Measurements from ENCODE around the gene LAMA3.
"Not testable (repeated sequence)": the region's sequence is repeated elsewhere in the genome, so short reads cannot be mapped to it uniquely, and the experiment has no call there.

LAMA3 gene

DNA sequence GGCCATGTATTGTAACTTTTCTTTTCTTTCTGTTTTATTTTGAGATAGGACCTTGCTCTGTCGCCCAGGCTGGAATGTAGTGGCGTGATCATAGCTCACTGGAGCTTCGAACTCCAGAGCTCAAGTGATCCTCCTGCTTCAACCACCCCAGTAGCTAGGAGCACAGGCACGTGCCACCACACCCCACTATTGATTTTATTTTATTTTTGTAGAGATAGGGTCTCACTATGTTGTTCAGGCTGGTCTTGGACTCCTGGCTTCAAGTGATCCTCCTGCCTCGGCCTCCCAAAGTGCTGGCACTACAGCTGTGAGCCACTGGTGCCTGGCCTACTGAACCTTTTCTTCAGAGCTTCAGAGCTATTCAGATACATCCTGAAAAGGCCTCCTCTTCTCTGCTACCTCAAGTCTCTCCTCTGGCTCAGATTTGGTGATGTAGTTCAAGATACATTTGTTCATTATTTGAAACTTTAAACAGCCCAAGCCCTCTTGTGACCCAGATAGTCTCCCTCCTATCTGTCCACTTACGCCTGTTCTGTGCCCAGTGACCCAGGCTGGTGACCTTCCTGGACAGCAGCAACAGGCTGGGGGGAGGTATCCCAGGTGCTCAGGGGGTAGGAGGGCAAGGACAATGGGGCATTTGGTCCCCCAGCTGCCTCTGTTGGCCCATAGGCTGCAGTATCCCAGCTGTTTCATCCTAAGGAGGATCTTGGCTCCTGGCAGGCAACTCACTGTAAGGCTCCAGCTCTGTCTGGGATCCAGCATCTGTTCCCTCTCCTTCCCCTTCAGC is 38.6 kb downstream of the LAMA3 start:
- DNase-seq (ENCODE audit: low spot score), result no peak

DNA sequence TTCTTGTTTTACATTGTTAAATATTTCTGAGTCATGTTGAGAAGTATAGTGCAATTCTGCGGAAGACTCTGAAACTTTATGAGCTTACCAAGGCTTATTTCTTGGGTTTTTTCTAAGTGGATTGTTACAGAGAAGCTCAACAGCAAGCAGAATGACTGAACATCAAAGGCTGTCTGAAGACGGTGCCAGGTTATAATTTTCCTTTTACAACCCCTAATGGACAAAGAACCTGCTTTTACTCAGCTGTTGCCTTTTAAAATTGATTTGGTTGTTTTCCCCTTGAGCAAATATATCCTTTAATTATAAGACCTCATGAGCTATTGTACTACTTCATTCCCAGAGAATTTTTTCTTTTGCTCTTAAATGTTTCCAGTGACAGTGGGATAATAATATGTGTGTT is 41.6 kb downstream of the LAMA3 start:
- peak; percentile 42 for DNase-seq (ENCODE audit: low spot score)

DNA sequence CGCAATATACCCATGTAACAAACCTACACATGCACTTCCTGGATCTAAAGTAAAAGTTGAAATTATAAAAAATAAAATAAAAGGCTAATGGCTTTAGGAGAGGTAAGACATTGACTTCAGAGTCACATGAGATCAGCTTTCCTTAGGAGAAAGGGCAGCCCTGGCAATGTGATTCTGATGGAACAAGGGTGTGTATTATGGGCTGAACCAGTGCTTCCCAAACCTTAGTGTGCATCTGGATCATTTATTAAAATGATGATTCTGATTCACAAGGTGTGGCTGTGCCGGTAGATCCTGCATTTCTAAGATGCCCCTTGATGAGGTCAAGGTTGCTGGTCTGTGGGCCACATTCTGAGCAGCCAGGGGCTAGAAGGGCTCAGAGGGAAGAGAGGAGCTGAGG is 42.6 kb downstream of the LAMA3 start:
- DNase-seq (ENCODE audit: low spot score), result no peak

DNA sequence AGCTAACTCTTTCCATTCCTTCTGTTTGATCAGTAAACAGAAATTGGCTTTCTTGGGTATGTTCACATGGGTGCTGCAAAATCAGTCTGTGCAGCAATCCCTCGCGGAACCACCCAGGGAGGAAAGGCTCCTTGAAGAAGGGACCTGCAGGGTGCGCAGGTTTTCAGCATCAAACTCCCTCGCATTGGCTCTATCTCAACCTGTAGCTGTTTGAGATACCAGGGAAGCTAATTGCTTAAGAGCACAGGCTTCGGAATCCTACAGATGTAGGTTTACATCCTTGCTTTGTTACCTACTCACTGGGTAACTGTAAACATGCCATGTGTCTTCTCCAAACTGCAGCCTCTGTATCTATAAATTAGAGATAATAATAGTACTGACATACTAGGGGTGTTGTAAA is 43.2 kb downstream of the LAMA3 start:
- DNase-seq (ENCODE audit: low spot score), result no peak

DNA sequence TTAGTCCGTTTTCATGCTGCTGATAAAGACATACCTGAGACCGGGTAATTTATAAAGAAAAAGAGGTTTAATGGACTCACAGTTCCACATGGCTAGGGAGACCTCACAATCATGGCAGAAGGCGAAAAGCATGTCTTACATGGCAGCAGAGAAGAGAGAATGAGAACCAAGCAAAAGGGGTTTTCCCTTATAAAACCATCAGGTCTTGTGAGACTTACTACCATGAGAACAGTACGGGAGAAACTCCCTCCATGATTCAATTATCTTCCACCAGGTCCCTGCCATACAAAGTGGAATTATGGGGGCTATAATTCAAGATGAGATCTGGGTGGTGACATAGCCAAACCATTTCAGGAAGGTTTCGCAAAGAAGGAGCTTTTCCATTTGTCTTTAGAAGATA is 44.0 kb downstream of the LAMA3 start:
- DNase-seq (ENCODE audit: low spot score), result not testable (repeated sequence)

DNA sequence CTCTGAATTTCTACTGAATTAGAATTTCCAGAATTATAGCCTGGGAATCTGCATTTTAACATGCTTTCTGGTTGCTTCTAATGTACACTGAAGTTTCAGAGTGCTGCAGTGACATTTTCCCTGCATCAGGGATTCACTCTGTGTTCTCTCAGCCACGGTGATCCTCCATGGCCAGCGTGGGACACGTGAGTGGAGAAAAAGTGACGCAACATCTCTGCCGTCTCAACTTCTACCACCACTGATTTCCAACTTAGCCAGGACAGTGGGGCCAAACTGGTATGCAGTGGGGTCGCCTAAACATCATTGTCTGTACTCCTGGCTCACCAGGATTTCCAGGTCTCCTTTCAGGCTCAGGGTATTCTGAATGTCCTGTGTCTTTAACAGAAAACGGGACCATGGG is 44.6 kb downstream of the LAMA3 start:
- DNase-seq (ENCODE audit: low spot score), result no peak

DNA sequence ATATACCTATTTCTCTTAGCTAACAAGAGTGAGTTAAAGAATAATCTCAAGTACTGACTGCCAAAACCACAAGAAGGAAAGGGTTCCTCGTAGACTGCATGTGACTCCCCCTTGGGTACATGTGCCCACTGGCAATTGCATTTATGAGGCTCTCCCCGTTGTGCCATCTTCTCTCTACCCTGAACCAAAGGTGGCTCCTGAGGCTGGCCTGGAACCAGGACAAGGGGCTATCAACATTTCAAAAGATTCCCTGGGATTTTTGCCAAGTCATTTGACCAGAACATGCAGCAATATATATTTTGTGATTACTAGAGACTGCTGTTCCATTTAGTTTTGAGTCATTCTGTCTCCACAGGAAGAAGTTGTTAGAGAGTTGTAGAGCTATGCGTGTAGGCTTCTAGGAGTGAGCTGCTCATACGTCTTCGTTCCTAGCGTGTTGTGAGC is 45.8 kb downstream of the LAMA3 start:
- peak; percentile 51 for DNase-seq (ENCODE audit: low spot score)

DNA sequence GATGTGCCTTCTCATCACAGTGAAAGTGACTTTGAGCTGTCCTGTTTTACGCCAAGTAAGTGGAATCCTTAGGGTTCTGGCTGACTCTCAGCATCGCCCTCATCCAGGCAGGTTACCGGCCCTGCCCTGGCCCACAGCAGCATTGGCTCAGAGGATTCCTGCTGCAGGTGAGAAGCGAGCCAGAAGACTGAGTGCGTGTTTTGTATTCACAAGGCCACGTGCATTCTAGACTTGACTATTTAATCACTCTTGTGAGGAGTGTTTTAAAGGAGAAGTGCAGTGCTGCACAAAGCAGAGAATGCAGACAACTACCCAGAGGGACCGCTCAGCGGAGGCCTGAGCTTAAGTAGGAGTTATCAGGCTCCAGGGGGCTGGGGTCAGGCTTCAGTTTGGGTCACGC is 48.3 kb downstream of the LAMA3 start:
- DNase-seq (ENCODE audit: low spot score), result no peak

DNA sequence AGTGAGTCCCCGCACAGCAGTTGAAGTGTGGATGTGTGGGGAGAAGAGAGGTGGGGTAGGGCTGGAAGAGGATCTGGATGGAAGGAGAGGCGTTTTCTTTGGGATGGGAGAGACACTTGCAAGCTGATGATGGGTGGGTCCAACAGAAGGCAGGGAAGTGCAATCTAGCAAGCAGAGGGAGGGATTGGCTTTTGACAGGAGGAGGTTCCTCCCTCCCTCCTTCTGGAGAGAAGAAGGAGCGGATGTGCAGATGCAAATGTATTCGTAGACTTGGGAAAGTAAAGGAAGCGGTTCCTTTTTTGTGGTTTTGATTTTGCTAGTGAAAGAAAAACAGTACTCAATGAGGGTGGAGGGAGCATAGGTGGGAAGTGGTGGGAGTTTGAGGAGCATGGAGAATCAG is 48.9 kb downstream of the LAMA3 start:
- DNase-seq (ENCODE audit: low spot score), result no peak

DNA sequence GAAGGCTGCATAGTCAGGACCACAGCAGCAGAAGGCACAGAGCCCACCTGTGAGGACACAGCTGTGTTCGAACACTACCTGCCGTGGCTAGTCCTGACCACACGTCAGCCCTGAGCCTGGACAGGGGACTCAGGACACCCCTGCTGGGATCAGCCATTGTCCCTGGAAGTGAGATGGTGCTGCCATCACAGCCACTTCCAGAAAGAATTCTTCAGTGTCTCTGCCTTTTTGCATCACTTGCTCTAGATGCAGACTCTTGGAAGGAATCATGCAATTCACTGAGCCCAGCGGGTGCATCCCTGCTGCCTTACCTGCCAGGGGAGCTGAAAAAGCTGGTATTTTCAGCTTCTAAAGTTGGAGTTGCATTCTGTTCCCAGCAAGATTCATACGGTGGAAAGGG is 49.3 kb downstream of the LAMA3 start:
- DNase-seq (ENCODE audit: low spot score), result no peak

DNA sequence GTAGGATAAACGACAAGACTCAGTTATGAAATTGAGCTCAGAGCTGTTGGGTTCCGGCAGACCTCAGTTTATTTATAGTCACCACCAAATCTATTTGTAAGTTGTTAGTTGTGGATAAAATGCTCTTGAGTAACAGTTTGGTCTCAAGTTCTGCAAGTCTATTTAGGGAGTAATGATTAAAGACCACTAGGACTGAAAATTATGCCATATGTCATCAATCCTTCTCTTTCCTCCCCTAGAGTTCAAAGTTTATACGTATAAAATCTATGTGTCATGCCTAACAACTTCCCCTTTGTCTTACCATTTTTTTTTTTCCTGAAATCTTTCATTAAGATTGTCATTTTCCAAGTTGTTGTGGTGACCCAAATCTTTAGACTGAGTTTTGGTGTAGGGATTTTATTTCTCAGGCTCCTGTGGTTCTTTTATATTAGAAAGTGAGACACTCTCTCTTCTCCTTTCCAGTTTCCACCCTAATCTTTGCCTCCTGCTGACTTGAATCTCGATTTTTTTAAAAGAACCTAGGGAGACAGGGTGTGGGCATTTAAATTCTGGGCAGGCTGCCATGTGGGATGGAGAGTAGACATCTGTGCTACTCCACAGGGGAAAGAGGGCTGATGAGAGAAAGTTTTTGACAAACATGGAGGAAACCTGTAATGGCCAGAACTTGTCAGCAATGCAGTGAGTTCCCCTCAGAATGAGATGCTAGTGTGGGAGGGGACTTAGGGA is 51.0 kb downstream of the LAMA3 start:
- peak; percentile 81 for DNase-seq (ENCODE audit: low spot score)

DNA sequence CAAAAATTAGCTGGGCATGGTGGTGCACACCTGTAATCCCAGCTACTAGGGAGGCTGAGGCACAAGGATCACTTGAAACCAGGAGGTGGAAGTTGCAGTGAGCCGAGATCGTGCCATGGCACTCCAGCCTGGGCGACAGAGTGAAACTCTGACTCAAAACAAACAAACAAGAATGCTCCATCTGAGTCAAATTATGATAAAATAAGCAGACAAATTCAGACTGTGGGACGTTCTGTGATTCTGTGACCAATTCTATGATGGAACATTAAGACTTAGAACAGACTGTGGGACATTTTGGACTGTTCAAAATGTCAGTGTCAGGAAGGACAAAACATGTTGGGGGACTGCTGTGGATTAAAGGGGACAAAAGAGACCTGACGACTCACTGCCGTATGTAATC is 52.7 kb downstream of the LAMA3 start:
- not testable (repeated sequence) for DNase-seq (ENCODE audit: low spot score)

DNA sequence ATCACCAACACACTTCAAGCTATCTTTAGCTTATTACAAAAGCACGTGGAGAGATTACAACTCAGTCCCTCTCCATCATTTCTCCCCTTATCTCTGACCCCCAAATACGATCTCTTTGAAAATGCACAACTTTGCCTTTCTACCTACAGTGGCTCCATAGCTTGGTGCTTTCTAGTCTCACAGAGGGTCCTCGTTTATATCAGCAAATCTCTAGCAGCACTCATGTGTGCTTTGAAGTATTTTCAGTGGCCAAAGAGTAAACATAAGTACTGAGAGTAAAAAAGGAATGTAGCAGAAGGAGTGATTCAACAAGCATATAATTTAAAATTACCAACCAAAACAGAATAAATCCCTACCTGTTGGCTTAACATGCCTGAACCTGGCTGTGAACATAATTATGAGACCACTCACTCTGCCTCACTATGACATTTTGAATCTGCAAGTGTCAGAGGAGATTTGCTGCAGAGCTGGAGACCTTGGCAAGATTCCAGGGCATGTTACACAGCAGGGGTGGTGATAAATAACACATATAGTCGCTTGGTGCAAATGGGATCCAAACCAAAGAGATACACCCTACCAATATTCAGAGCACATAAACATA is 54.6 kb downstream of the LAMA3 start:
- no peak for DNase-seq (ENCODE audit: low spot score)

DNA sequence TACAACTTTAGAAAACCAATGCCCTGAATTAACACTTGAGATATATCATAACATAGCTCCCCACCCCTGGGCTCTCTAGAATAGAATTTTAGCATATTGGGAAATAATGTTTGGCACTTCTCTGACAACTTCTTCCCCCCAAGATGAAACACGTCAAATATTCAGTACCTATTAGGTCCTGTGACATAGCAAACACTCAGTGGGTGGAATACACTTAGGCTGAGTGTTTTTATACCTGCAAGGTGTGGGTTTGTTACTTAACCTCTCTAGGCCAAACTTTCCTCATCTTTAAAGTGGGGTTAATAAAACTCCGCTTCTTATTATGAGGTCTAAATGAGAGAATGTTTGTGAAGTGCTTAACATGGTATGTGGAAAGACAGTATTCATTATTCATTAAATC is 56.1 kb downstream of the LAMA3 start:
- no peak for DNase-seq (ENCODE audit: low spot score)

DNA sequence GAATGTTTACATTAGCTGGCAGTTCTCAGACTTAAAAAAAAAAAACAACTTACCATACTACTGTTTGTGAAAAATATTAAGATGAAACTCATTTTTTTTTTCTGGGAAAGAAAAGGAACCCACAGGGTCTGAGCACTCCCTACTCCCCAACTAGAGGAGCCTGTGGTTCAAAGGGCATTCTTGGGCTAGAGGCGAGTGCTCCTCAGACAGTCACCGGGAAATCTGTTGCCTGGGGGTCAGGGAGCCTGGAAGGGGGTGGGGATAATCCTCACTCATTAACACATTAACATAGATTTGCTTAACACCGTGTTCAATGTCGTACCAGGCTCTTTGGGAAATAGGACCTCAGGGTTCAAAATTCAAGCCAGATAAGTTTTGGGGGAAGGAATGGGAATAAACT is 57.6 kb downstream of the LAMA3 start:
- DNase-seq (ENCODE audit: low spot score), result no peak

DNA sequence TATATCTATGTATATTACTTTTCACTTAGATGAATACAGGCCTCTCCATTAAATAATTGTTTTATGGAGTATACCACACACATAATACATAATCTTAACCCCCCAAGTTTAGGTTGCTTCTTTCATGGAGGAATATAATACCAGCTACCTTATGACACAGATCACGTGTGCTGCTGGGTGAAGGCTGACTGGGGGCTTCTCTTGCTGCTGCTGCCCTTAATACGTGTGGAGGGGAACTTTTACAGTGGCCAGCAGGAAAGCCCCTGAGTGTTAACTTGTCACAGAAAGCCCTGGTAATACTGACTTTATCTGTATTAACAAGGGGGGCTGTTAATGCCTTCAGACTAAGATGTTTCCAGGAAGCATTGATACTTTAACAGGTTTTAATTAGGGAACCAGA is 63.1 kb downstream of the LAMA3 start:
- no peak for DNase-seq (ENCODE audit: low spot score)

DNA sequence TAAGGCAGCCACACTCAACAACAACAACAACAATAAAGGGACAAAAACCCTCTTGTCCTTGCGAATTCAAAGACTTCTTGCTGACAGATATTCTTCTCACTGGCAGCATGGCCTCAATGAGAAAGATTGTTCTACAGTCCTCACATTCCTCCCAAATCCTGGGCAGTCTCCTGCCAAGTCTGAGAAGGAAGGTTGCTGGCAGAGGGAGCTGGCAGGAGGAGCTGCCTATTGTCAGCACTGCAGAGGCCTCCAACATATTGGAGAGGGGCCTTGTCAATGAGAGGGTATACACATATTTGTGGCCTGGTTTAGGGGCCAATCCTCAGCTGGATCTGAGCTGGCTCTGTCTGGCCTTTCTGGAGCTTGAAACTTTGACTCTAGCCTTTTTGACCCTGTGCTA is 63.5 kb downstream of the LAMA3 start:
- no peak for DNase-seq (ENCODE audit: low spot score)

DNA sequence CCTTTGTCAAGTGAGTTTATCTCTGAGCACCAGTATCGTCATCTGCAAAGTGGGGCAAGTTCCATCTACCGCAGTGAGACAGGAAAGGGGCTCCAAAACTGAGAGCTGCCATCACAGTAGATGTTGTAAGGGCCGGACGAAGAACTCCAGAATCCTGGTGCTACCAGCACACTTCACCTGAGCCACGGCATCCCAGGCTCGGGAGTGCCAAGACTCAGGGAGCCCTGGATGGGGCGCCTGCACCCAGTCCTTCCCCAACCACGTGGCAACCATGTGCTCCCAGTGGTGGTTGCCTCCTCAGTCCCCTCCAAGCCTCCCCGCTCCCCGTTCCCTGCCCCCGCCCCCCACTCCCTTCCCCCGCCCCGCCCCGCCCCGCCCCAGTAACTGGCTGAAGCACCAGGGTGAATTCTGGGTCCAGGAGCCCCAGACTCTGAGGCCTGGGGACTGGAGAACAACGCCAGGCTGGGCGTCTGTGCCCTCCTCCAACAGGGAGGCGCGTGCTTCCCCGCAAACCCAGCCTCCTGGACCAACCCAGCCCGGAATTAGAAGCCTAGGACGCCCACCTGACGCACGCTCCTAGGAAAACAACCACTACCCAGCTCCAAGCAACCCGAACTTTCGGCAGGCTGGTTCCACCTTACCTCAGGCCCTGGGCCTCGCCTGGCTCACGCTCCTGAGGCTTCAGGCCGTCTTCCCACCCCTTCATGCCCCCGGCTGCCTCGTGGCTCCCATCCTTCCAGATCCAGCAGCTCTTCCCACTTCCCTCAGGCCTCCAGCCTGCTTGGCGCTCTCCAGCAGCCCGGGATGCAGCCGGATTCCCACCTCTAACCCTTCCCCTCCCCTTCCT is 67.6 kb downstream of the LAMA3 start:
- DNase-seq (ENCODE audit: low spot score), result no peak

DNA sequence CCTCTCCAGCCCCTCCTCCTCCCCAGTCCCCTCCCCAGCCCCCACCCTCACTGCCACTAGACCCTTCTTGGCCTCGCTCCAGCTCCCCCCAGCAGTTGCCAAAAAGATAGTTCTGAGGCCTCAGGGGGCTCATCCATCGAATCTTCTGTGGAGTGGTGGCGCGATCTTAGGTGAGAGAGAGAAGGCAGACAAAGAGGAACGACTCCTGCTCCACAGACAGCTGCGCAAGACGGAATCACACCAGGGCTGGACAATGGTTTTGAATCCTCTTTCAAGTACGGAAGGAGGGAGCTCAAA is 68.1 kb downstream of the LAMA3 start:
- no peak for DNase-seq (ENCODE audit: low spot score)

DNA sequence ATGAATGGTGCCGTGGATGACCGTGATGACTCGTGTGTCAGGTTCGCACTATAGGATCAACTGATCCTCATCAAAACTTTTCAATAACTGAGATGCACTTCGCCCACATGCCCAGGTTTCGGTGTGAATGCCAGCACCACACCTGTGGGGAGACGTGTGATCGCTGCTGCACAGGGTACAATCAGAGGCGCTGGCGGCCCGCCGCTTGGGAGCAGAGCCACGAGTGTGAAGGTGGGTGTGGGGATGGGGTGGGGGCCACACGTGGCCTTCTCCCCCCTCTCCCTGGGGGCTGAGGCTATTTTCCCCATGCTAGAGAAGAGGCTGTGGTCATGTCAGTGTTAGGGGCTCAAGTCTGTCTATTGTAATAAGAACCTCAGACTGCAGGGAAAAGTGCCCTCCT is 69.0 kb downstream of the LAMA3 start:
- no peak for DNase-seq (ENCODE audit: low spot score)

DNA sequence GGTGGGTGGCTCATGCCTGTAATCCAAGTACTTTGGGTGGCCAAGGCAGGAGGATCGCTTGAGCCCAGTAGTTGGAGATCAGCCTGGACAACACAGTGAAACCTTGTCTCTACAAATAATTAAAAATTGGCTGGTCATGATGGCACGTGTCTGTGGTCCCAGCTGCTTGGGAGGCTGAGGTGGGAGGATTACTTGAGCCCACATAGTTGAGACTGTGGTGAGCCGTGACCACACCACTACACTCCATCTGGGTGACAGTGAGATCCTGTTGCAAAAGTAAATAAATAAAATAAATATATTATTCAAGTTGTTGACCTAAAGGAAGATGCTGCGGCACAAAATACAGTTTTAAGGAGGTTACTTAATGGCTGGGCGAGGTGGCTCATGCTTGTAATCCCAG is 72.7 kb downstream of the LAMA3 start:
- no peak for DNase-seq (ENCODE audit: low spot score)

DNA sequence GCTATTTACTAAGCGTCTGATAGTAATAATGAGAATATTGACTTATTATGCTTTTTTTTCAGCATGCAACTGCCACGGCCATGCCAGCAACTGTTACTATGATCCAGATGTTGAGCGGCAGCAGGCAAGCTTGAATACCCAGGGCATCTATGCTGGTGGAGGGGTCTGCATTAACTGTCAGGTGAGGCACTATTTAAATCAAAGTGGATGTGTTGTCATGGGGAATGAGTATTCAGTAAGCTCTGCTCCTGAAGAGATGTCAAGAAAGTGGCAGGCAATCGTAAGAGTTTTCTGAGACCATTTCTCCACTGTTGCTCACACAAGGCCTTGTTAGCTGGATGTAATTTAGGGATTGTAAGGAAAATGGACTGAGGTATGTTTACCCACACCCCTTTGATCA is 74.1 kb downstream of the LAMA3 start:
- no peak for DNase-seq (ENCODE audit: low spot score)

DNA sequence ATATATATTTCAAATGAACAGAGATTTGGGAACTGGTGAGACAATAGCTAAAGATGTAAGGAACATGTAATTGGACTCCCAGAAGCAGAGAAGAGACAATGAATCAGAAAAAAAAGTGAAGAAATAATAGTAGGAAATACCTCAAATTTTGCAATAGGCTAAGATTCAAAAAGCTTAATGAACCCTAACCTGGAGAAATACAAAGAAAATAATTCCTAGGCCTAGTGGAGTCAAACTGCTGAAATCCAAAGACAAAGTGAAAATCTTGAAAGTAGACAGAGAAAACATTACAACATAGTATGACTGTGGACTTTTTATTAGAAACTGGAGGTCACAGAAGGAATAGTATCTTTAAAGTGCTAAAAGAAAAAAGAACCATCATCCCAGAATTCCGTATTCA is 76.7 kb downstream of the LAMA3 start:
- no peak for DNase-seq (ENCODE audit: low spot score)
